Coronary artery (tissue), 2 donors: ENCODE data around the gene OR10P1.

ENCODE experiments used
- DNase-seq: peaks from one replicate; pipeline ENCODE4 v3.0.0-alpha.2; 2017; ENCODE audit warnings: low spot score
- H3K27ac ChIP-seq, 2 donors: fragments of 200-600 bp; sonication (generic); one replicate each; pipeline ENCODE4 v1.5.1; 2016 to 2019
- H3K4me3 ChIP-seq: fragments of 200-600 bp; sonication (generic); 2 replicates; pipeline ENCODE4 v1.5.1; 2016; ENCODE audit warnings: mild to moderate bottlenecking, moderate library complexity
- CTCF ChIP-seq: fragments of 200-600 bp; sonication (generic); IDR thresholded peaks from one replicate; pipeline ENCODE4 v1.5.1; 2019; ENCODE audit warnings: antibody characterized with exemption

The OR10P1 gene

DNA sequence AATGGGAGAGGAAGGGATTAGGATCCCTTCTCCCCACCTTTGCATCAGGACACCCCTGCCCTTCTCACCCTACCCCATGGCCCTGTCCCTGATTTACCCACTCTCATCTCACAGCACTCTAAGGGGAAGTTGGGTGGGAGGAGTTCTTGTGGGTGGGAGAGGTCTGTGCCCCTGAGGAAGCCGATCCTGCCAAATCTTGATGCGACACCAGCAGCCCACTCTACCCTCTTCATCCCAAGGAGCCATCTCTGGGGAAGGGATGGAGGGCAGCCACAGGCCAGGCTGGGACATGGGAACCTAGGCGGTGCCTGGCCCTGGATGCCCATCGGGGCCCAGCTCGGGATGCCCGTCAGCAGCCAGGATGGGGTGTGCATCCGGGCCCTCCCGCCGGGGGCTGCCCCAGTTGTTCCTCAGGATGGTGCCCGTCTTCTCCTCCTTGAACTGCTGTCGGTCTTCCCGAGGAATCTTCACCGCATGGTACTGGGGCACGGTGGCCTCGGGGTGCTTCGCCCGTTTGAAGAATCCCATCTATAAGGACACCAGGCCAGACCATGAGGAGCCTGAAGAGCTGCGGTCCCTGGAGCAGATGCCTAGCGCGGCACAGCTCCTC is 48.2 kb downstream of the OR10P1 start:
- Histone ChIP-seq H3K27ac (no peak overlapping the region), H3K4me3 (no peak overlapping the region)
- TF ChIP-seq CTCF, result no peak
- peak; percentile 54 for DNase-seq

- Histone ChIP-seq H3K27ac (no peak overlapping the region), H3K4me3 (no peak overlapping the region)
- DNase-seq, result no peak
- TF ChIP-seq CTCF, result no peak
Measured at GRCh38 chr12:55685671-55686070, 49.0 kb downstream of the OR10P1 start.

DNA sequence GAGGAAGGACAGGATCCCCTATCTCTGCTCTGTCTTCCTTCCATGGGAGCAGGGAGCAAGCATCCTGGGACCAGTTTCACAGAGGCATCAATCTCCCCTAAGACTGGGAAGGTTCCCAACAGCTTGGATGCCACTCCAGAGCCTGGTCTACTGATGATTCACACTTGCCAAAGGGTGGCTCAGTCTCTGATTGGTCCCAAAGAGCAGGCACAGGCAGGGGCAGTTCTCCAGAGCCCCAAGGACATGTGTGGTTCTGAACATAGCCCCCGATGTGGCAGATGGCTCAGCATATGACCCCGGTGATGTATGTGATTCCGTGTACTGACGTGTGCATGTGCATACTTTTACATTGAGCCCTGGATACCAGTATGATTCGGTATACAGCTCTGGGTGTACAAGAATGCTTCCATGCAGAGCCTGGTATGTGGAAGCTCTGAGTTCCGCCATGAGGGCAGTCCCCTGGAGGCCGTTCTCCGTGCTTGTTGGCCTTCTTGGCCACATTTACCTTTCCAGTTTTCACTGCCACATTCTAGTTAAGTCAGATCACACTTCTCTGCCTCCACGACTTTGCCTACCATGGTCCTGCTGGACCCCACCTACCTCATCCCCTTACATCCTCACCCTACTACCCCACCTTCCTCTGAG is 49.8 kb downstream of the OR10P1 start:
- no peak for DNase-seq
- Histone ChIP-seq H3K27ac (no peak overlapping the region), H3K4me3 (no peak overlapping the region)
- no peak for TF ChIP-seq CTCF
